Measurements from ENCODE around the gene CCDC192.
"Not testable (repeated sequence)": the region's sequence is repeated elsewhere in the genome, so short reads cannot be mapped to it uniquely, and the experiment has no call there.

Gene CCDC192

DNA sequence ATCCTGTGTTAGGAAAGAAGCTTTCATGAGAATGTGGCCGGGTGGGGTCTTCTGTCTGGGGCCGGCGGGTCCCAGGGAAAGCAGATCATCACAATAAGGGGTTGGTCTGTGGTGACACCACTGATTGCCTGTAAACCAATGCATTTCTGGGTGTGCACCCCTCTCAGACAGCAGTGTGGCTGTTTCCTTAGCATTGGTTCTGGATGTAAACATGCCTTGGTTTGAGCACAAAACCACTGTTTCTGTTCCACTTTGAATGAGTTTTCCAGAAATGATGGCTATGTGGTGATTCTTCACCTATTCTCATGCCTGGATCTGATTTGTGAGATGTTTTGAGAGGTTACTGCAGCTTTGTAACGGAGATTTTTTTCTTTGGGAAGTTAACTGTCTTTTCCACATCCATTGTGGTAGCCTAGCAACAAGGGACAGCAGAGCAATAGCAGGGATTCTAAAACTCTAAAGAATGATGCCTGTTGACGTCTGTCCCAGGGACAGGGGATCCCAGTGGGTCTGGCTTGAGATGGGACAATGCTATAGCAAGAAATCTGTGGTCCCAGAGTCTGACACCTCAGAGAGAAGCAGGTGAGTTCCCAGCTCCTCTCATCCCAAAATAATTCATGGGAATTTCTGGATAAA is at the start of gene CCDC192:
Gene CCDC192 (plus strand): TSS at position 466 of the 636 bp plus-strand sequence. CDS start 55 bp downstream, at position 521.
- DNase-seq = no peak

GRCh38 chr5:127656825-127657224 is 46.4 kb upstream of the CCDC192 start:
- no peak for DNase-seq

GRCh38 chr5:127660047-127660733 is 43.0 kb upstream of the CCDC192 start:
- no peak for DNase-seq

DNA sequence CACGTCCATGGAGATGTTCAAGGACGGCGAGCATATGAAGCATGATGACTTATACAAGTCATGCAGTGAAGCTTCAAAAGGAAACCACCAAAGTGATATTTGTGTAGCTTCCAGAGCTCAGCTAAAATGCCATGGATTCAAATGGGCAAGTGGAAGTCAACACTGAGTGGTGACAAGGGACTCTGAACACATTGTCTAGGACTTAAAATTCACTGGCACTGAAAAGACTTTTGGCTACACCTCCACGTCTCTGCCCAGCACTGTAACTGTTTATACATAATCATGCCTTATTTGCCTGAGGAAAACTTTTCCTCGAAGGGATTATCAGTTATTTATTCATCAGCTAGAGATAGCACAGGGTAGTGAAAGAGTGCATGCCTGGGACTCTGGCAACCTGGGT is 39.1 kb upstream of the CCDC192 start:
- DNase-seq = no peak

DNA sequence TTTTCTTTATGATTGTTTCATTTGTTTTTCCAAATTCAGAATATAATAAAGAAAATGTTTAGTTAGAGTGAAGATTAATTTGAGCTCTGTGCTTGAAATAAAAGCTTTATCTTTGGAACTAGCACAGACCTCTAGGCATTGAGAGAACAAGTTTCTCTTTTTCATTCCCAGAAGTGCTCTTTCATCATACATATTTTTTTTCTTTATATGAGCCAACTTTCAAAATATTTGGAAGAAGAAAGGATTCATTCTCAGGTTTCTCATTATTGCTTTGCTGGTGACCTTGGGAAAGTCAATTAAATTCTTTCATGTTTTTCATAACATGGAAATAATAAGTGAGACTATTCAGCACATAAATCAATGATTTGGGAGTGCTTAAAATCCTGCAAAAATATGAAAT is 37.5 kb upstream of the CCDC192 start:
- DNase-seq = no peak

DNA sequence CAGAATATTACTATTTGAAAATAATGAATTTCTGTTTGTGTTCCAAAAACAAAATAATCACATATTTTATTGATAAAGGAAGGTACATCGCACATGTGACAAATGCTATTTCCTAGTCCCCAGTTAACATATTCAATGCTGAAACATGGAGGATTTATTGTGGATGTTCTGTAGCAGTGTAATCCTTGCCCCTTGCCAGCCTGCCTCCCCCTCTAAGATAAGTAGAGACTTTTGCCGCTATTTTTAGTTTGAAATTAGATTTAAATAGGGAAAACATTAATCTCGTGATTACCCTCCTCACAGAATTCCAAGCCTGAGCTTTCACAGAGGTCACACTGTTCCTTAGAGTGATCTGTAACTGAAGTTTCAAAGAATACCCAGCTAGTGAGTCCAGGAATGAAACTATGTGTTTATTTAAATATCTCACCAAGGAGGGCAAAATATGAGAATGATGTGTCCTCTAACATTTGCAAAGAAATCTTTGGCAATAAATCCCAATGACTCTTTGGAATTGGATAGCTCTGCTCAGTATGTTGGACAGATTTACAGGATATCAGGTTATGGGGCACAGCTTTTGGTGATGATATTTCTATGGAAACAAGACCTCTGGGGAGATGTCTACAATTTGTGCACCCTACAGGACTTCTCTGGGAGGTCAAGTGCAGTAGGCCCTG is 37.0 kb upstream of the CCDC192 start:
- DNase-seq = no peak

DNA sequence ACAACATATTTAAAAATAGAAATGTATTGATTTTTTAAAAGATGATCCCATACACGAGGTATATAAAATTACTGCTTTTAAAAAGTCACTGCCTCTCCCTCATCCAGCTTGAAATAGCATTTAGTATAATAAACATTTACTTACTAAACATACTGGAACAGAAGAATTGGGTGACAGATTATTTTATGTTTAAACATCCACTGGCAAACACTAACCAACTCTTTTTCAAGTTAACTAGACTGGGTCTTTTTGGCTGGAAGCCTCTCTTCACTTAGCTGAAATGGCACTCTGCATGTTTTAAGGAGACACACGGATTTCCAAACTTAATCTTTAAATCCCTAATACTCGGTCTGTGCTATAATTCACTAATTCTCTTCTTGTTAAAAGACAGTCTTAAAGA is 35.3 kb upstream of the CCDC192 start:
- DNase-seq = no peak

GRCh38 chr5:127671218-127671617 is 32.0 kb upstream of the CCDC192 start:
- DNase-seq = no peak

DNA sequence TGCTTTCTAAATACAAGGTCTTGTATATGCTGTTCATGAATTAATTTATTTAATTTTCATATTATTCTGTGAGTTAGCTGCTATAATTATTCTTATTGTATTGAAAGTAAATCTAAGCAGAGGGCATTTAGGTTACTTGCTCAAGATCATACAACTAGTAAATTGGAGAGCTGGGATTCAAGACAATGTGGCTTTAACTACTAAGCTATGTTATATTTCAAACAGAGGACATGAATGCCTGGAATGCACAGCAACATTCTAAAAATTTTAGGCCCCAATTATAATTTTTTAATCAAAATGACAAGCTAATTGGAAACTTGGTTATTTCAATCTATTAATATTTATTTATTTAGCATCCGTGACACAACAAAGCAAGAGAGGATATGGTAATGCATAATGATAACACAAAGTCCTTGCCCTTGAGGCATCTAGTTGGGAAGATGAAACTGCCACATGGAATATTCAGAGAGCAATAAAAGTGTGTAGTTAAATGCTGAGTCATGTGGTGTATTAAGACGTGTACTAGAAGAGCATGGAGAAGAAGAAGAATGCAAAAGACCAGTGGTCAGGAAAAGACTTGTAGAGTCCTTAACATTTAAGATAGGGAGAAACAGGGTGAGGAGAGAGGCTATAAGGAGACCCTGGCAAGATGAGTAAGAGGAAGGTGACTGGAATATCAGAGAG is 29.9 kb upstream of the CCDC192 start:
- no peak for DNase-seq

DNA sequence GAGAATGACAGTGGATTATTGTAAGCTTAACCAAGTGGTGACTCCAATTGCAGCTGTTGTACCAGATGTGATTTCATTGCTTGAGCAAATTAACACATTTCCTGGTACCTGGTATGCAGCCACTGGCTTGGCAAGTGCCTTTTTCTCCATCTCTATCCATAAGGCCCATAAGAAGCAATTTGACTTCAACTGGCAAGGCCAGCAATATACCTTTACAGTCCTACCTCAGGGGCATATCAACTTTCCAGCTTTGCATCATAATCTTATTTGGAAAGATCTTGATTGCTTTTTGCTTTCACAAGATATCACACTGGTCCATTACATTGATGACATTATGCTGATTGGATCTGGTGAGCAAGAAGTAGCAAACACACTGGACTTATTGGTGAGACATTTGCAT is 26.2 kb upstream of the CCDC192 start:
- DNase-seq = not testable (repeated sequence)

GRCh38 chr5:127679691-127680330 is 23.4 kb upstream of the CCDC192 start:
- DNase-seq = not testable (repeated sequence)

- no peak for DNase-seq
Observed at GRCh38 chr5:127680595-127680994, 22.6 kb upstream of the CCDC192 start.

- no peak for DNase-seq
Observed at GRCh38 chr5:127683008-127683407, 20.2 kb upstream of the CCDC192 start.

DNA sequence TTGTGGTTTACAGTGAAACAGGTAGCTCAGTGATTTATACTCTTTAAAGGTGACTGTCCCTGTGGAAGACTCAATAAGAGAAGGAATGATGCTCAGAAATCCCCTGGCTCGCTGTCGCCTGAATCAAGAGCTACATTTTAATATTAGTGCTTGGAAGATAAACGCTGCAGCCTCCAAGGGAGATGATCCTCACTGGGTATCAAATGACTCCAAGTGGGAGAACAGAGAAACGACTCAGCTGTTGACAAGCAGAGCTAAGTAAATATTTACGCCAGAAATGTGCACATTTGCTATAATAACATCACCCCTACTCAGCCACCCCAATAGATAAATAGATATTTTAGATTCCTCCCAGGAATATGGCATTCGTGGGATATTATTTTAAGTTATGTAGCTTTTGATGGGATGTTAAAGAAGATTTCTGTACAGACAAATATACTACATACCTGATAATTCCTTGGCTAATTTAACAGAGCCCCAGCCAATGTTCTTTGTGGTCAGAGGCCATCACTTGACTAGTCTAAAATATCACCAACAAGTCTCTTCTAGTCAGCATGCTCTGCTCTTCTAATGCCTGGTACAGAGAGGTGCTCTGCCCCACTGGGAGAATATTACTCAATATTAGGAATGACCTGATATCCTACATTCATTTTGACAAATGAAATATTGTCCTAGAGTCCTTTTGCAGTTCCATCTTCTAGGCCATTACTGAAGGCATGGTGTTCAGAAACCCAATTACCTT is 18.3 kb upstream of the CCDC192 start:
- no peak for DNase-seq

GRCh38 chr5:127685662-127686061 is 17.5 kb upstream of the CCDC192 start:
- DNase-seq = no peak

GRCh38 chr5:127686424-127686823 is 16.8 kb upstream of the CCDC192 start:
- no peak for DNase-seq

GRCh38 chr5:127694518-127695171 is 8.5 kb upstream of the CCDC192 start:
- no peak for DNase-seq

- DNase-seq = no peak
Observed at GRCh38 chr5:127695346-127695745, 7.8 kb upstream of the CCDC192 start.

GRCh38 chr5:127696683-127697082 is 6.5 kb upstream of the CCDC192 start:
- no peak for DNase-seq

DNA sequence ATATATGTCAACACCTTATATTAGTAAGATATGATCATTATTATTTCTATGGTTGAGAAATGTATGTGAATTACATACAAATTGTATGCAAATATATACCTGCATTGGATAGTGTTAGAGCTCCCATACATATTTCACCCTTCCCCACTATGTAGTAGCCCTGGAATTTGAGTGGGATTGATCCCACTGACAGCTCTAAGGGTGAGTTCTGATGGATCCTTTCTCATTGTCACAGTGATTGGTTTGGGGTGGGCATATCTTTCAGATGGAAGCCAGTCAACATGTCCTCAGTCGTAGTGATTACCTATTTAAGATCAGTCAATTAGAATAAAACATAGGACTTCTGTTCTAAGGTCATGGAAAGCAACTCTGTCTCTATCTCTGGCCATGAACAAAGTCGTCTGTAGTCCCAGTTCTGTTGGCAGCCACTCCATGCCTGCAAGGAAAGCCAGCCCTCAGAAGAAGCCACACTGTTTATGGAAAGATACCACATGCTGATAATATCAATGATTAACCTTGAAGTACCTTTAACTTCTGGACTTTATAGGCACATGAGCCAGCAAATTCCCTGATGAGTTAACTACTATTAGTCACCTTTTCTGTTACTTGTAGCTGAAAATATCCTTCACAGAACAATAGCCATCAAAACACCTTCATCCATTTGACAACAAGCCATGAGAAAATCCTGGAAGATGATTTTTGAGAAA is 5.1 kb upstream of the CCDC192 start:
- no peak for DNase-seq

- no peak for DNase-seq
Observed at GRCh38 chr5:127699416-127699815, 3.8 kb upstream of the CCDC192 start.
